Cardiac muscle cell (in vitro differentiated cells and primary cell): ENCODE measurements around the gene TNNT2. TPM values are rescaled to one million over a fixed set of nuclear protein-coding genes. Genes with fewer than 3 reads are reported as not detected.

ENCODE experiments used
- DNase-seq, 2 donors: peaks; one replicate each; pipeline versions ENCODE4 v3.0.0 to v3.0.0-alpha.2; 2010 to 2017; ENCODE audit warnings: low read depth in 1 of 2, low spot score in 1 of 2
- H3K27ac ChIP-seq: fragments of 200-600 bp; sonication (generic); 2 replicates; pipeline ENCODE4 v1.5.1; 2016
- H3K27me3 ChIP-seq: fragments of 200-600 bp; sonication (generic); 2 replicates; pipeline ENCODE4 v1.6.0; 2016; ENCODE audit warnings: control low read depth
- H3K36me3 ChIP-seq: fragments of 200-600 bp; sonication (generic); 2 replicates; pipeline ENCODE4 v1.5.1; 2016; ENCODE audit warnings: control low read depth
- H3K4me1 ChIP-seq: fragments of 200-600 bp; sonication (generic); 2 replicates; pipeline ENCODE4 v1.8.1; 2017; ENCODE audit warnings: low read depth, mild to moderate bottlenecking, mixed run types
- H3K4me3 ChIP-seq: fragments of 200-600 bp; sonication (generic); 2 replicates; pipeline ENCODE4 v1.5.1; 2016; ENCODE audit warnings: mild to moderate bottlenecking
- H3K9me3 ChIP-seq: fragments of 200-600 bp; sonication (generic); 2 replicates; pipeline ENCODE4 v1.5.1; 2017; ENCODE audit warnings: low read depth, mild to moderate bottlenecking, control low read depth
- CTCF ChIP-seq: IDR thresholded peaks from 2 replicates; pipeline ENCODE4 v1.5.1; 2012; ENCODE audit warnings: low read depth, mild to moderate bottlenecking, low read length
- polyA plus RNA-seq: library from polyadenylated mRNA; unstranded; fragments of >200 nt; fragmentation: Nextera tagmentation; extraction: Ambion mirVana; gene quantifications from 2 replicates; pipeline ENCODE4 v1.2.1, GENCODE V29; 2016
- total RNA-seq: library from RNA; depleted of rRNA; stranded (reverse); fragments of >200 nt; gene quantifications from 2 replicates; pipeline ENCODE4 v1.2.3, GENCODE V29; 2016

The TNNT2 gene
- total and polyA plus RNA-seq, 2 experiments from 2014 or later: 7,232 to 9,291 TPM

DNA sequence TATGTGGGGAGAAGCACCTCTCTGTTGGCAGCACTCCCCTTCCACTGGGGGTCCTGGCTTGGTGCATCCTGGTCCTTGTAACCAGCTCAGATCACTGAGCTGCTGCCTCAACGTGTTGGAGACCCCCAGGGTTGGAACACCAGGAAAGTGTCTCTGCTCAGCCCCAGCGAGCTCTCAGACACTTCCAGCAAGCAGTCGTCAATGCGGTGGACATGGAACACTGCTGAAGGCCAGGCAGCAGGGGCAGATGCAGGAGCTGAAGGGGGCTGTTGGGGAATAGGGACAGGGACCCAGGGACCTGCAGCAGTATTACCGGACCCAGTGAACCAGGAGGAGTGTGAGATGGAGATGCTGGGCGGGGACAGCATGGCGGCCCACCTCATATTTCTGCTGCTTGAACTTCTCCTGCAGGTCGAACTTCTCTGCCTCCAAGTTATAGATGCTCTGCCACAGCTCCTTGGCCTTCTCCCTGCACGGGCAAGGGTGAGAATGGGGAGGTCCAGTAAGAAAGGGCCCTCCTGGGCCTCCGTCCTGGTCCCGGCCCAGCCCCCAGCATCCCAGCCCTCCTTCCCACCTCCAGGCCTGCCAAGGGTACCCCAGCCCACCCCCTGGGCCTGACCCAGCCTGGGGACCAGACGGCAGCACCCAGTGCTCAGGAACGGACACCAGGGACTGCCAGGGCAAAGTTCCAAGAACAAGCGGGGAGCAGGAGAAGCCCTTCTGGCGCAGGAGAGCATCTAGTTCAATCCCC, 16.4 kb downstream of the TNNT2 start:
- peaks cover 74% of the 10 kb centered on the region for H3K36me3 ChIP-seq
- DNase-seq: no peak
- H3K4me1 ChIP-seq: no peaks in the 10 kb centered on the region
- no peaks in the 10 kb centered on the region for H3K9me3 ChIP-seq
- H3K27ac ChIP-seq: peak overlapping the region; percentile 98
- no peaks in the 10 kb centered on the region for H3K27me3 ChIP-seq
- no peak overlapping the region for H3K4me3 ChIP-seq
- no peak for TF ChIP-seq CTCF

DNA sequence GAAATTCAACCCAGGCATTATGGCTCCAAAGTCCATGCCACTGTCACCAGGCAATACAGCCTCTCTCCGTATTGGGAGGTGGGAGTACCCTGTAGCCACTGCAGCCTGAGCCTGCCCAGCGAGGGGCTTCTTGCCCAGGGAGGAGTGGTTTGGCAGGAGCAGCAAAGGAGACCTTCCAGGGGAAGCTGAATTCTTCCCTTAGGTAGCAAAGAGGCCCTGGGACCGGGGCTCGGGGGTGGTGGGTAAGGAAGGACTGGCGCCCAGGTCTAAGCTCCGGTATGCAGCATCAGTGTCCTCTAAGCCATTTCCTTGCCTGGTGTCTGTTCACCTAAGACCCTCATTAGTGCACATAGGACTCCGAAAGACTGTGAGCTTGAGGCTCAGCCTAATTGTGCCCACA, 17.0 kb downstream of the TNNT2 start:
- peaks cover 68% of the 10 kb centered on the region for H3K36me3 ChIP-seq

DNA sequence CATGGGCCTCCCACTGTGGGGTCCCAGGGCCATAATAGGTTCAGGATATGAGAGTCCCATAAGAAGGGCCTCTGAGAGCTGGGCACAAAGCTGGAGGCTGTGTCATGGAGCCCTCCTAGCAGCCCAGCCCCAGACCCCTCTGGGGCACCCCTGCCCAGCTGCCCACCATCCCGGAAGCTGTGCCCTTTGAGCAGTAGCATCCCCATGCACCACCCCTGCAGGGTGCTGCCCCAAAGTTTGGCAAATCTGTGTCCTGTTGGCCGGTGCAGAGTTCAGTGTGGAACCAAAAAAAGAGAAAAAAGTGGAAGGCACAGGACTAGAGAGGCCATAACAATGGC, 17.6 kb downstream of the TNNT2 start:
- H3K4me1 ChIP-seq: no peaks in the 10 kb centered on the region
- TF ChIP-seq CTCF: no peak
- peaks cover 62% of the 10 kb centered on the region for H3K36me3 ChIP-seq
- DNase-seq: no peak
- no peaks in the 10 kb centered on the region for H3K27me3 ChIP-seq
- peak overlapping the region; percentile 98 for H3K27ac ChIP-seq
- no peak overlapping the region for H3K4me3 ChIP-seq
- H3K9me3 ChIP-seq: no peaks in the 10 kb centered on the region

More for the DNA sequence above, 17.0 kb downstream of the TNNT2 start:
- no peaks in the 10 kb centered on the region for H3K4me1 ChIP-seq
- TF ChIP-seq CTCF: no peak
- DNase-seq: no peak
- H3K27ac ChIP-seq: peak overlapping the region; percentile 98
- H3K9me3 ChIP-seq: no peaks in the 10 kb centered on the region
- H3K4me3 ChIP-seq: no peak overlapping the region
- H3K27me3 ChIP-seq: no peaks in the 10 kb centered on the region

GRCh38 chr1:201359031-201359872, 18.2 kb downstream of the TNNT2 start:
- Histone ChIP-seq H3K27me3 (no peaks in the 10 kb centered on the region), H3K27ac (peak overlapping the region; percentile 98), H3K36me3 (peaks cover 56% of the 10 kb centered on the region), H3K4me3 (no peak overlapping the region), H3K9me3 (no peaks in the 10 kb centered on the region), H3K4me1 (no peaks in the 10 kb centered on the region)
- peak in 1 of 2 donors; percentile 8 for DNase-seq
- no peak for TF ChIP-seq CTCF

- Histone ChIP-seq H3K36me3 (peaks cover 51% of the 10 kb centered on the region), H3K4me1 (no peaks in the 10 kb centered on the region), H3K4me3 (no peak overlapping the region), H3K27ac (peak overlapping the region; percentile 98), H3K9me3 (no peaks in the 10 kb centered on the region), H3K27me3 (no peaks in the 10 kb centered on the region)
- no peak for TF ChIP-seq CTCF
- DNase-seq: peak; percentile 0 to 10
Measured at GRCh38 chr1:201358596-201358995, 18.9 kb downstream of the TNNT2 start.
